Suppressor macrophage (primary cell): ENCODE results near the gene PRRT2.
"Not testable (repeated sequence)": the region's sequence is repeated elsewhere in the genome, so short reads cannot be mapped to it uniquely, and the experiment has no call there.

Source experiments
- DNase-seq, 4 experiments: peaks; one replicate each; pipeline ENCODE4 v3.0.0-alpha.2; 2020 to 2022

The PRRT2 gene

DNA sequence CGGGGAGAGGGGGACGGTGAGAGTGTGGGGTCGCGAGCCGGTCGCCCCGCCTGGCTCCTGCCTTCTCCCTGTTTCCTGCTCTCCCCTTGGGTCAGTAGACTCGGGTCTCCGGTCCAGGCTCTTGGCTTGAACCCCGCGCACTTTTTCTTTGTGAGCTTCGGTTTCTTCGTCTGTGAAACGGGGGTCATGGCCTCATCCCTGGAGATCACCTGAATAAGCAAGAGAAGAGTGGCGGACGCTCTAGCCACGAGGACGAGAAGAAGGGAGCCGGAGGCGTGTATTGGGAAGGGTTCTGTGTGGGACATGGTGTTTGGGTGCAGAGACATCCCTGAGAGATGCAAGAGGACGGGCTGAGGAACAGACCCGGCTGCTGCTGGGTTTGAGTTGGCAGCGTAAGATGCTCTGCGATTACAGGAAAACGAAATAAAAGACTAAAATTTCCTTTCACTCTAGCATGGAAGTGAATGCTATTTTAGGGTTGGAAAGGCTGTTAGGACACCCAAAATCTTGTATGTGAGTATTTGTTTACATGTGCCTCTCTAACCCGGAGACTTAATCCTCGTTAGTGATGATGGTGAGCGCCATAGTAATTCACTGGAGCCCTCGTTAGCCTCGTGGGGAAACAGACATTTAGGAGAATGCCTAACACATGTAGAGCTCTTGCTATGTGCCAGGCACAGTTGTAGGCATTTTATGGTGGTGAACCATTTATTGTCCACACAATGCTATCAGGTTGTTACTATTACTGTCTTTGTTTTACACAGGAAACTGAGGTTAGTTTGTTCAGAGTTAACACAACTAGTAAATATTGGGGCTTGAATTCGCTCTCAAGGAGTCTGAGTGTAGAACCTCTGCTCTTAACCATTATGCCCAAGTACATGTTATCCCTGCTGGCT lies 20.8 kb upstream of the PRRT2 start:
- peak in 1 of 4 experiments; percentile 29 for DNase-seq

DNA sequence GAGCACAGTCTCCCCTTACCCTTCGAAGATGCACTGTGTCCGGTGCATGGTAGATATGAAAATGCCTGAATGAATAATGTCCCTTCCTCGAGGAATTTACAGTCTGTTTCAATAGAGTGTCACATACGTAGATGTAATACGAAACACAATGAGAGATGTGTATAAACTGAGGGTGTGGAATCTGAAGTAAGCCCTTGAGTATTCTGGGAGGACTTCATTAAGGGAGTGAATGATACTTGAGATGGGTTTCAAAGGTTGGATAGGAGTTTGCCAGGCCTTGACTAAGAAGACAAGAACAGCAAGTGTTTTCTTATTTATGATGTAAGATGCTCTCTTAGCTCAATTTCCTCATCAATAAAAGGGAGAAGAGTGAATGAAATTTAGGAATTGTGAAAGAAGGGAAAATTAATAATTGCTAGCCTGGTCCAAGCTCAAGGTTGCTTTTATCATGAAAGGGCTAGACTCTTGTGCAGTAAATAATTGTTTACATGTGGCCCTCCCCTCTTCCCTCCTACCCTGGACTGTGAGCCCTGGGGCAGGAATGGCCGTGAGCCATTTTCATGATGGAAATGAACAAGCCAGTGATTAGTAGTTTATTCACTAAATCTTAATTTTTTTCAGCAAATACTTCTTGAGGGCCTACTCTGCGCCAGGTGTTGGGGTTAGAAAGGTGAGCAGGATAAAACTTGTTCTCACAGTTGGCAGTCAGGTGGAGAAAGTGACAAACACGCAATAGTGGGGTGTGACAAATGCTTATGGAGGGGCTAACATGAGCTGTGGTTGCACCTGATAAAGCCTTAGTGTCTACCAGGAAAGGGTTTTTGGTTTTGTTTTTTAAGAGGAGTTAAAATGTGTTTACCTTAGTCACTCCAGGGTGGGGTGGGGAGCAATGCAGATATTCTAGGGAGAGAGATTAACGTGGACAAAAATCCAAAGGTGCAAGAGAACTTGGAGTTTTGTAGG lies 19.9 kb upstream of the PRRT2 start:
- DNase-seq = no peak

DNA sequence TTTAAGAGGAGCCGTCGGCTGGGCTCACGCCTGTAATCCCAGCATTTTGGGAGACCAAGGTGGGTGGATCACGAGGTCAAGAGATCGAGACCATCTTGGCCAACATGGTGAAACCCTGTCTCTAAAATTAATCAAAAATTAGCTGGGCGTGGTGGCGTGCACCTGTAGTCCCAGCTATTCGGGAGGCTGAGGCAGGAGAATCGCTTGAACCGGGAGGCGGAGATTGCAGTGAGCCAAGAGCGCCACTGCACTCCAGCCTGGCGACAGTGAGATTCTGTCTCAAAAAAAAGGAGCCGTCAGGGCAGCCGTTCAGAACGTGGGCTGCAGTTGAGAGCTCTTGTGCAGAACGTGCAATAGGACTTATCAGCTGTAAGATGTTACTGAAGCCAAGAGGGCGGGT lies 18.8 kb upstream of the PRRT2 start:
- DNase-seq = not testable (repeated sequence)

DNA sequence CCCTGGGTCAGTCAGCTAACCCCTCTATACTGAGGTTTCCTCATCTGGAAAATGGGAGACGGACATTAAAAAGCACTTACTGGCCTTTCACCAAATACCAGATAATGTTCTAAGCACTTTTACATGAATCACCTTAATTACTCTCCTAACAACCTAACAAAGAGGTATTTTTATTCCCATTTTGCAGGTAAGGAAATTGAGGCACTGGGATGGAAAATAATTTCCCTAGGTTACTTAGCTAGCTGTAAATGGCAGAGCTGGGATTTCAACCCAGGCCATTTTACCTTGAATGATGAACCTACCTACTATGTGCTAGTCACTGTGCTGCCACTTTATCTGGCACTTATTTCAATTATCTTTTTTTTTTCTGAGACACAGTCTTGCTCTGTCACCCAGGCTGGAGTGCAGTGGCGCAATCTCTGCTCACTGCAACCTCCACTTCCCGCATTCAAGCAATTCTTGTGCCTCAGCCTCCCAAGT lies 17.7 kb upstream of the PRRT2 start:
- no peak for DNase-seq

DNA sequence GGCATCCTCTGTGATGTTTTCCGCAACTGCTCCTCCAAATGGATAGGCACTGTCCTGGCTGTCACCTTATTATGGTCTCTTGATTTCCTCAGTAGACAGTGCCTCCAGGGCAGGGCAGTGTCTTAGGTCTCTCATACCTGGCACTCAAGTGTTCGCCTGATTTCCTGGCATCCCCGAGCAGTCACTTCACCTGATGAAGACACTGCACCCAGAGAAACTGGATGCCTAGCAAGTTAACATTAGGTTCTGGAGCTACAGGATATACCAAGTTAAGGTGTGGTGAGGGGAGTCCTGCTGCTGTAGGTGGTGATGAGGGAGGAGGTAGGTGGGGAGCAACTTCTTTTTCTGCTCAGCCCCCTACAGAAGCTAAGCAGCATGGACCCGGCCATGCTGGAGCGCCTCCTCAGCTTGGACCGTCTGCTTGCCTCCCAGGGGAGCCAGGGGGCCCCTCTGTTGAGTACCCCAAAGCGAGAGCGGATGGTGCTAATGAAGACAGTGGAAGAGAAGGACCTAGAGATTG lies 9.5 kb upstream of the PRRT2 start:
- no peak for DNase-seq

DNA sequence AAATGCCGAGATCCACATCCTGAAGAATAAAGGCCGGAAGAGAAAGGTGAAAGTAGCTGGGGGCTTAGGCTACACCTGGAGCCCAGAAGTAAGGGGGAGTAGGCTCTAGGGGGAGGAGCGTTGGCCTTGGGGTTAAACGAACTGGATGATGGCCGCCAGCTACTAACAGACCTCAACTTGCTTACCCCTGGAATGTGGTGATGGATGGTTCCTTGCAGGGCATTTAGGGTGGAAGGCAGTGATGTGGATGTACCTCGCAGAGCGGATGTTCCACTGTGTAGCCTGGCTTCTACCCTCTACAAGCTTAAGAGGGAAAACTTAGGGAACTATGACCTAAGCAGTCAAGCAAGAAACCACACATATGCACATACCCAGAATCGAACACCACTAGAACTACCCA lies 8.0 kb upstream of the PRRT2 start:
- DNase-seq = no peak

DNA sequence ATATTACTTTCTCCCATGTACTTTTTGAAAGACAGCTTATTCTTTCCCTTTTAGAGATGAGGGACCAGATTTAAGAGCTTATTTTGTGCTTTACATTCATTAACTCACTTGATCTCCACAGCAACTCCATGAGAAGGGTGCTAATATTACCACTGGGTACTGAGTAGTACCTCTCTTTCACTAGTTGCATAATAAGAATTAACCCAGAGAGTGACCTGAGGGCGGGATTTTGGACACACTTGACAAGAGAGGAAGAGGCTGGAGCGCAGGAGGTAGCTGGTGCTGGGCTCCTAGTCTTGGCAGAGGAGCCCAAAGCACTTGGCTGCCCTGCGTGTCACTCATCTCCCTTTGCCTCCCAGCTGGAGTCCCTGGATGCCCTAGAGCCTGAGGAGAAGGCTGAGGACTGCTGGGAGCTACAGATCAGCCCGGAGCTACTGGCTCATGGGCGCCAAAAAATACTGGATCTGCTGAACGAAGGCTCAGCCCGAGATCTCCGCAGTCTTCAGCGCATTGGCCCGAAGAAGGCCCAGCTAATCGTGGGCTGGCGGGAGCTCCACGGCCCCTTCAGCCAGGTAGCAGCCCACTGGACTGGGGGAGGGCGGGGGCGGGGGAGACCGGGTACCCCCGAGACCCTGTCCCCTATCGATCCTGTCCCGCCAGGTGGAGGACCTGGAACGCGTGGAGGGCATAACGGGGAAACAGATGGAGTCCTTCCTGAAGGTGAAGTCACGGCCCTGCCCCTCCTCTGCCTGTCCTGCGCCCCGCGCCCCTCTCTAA lies 7.3 kb upstream of the PRRT2 start:
- peak; percentile 49 to 74 (median 67) for DNase-seq

DNA sequence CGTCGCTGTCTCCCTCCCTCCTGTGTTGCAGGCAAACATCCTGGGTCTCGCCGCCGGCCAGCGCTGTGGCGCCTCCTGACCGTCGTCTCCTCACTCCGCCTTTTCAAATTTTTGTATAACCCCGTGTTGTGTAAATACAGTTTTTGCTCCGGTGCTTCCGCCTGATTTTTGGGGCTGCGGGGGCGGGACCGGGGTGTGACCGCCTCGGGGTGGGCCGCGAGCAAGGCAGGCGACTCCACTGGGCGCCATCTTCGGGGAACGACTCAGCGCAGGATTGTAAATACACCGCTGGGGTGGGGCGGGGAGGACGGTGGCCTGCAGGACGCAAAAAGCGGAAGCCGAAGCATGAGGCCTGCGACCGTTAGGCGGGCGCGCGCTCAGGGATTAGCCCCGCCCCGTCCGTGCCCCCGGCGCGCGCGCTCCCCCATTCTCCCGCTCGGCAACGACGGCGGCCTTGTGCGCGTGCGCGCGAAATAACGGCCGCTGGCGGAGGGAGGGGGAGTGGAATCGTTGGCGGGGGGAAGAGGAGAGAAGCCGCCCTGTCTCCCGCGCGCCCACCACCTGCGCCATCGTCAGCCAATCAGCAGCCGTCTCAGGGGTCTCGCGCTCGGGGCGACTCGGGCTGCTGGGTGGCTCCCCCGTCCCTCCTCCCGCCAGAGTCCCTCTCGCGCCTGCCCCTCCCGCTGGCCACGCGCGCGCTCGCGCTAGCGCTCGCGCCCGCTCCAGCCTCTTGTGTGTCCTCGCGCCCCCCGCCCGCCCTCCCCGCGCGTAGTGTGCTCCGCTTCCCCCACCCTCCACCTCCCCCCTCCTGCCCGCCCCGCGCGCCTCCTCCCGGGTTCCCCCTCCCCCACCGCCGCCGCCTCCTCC lies 6.5 kb upstream of the PRRT2 start:
- peak; percentile 99 for DNase-seq

DNA sequence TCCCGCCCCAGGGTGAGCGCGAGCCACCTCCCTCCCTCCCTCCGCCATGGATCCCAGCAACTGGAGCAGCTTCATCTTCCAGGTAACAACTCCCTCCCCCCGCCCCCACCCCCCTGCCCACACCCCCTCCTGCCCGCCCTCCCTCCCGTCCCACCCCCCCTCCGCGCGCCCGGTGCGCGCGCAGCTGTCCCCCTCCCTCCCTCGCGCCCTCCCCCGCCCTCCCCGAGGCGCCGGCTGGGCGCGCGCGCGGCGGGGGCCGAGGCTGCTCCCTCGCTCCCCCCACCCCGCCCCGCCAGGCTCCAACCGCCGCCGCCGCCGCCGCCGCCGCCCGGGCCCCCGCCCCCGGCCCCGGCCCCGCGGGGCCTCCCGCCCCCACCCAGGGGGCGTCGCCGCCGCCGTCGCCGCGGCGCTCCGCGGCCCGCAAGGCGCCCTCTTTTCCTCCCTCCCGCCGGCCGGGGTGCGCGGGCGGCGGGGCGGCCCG lies 5.9 kb upstream of the PRRT2 start, which contains the start of gene MAZ:
MAZ (plus strand) TSS at position 431 of the 481 bp plus-strand sequence. CDS start 173 bp downstream, outside the sequence.
- DNase-seq = peak in 3 of 4 experiments; percentile 76 to 93 (median 91)

DNA sequence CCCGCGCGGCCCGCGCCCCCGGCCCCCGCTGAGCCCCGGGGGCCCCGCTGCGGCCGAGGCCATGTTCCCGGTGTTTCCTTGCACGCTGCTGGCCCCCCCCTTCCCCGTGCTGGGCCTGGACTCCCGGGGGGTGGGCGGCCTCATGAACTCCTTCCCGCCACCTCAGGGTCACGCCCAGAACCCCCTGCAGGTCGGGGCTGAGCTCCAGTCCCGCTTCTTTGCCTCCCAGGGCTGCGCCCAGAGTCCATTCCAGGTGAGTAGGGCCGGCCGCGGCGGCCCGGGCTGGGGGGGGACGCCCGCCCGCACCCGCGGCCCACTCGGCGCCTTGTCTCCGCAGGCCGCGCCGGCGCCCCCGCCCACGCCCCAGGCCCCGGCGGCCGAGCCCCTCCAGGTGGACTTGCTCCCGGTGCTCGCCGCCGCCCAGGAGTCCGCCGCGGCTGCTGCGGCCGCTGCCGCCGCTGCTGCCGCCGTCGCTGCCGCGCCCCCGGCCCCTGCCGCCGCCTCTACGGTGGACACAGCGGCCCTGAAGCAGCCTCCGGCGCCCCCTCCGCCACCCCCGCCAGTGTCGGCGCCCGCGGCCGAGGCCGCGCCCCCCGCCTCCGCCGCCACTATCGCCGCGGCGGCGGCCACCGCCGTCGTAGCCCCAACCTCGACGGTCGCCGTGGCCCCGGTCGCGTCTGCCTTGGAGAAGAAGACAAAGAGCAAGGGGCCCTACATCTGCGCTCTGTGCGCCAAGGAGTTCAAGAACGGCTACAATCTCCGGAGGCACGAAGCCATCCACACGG lies 5.2 kb upstream of the PRRT2 start:
- DNase-seq = peak in 2 of 4 experiments; percentile 43 to 63

DNA sequence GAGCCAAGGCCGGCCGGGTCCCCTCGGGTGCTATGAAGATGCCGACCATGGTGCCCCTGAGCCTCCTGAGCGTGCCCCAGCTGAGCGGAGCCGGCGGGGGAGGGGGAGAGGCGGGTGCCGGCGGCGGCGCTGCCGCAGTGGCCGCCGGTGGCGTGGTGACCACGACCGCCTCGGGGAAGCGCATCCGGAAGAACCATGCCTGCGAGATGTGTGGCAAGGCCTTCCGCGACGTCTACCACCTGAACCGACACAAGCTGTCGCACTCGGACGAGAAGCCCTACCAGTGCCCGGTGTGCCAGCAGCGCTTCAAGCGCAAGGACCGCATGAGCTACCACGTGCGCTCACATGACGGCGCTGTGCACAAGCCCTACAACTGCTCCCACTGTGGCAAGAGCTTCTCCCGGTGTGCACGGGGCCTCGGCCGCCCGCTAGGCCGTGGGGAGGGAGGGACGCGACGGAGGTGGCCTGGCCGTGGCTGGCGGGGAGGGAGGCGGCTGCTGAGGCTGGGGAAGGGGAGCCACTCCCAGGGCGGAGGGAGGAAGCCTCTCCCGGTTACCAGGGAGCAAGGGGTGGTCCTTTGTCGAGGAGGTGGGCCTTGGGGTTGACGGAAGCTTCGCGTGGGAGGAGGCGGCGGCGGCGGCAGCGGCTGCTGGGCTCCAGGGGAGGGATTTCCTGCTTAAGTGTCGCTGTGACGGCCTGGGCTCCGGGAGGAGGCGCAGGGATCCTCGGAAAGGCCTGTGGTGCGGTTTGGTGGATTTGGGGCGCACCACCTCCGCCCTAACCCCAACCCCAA lies 4.4 kb upstream of the PRRT2 start:
- DNase-seq = peak; percentile 92 to 97 (median 96)

DNA sequence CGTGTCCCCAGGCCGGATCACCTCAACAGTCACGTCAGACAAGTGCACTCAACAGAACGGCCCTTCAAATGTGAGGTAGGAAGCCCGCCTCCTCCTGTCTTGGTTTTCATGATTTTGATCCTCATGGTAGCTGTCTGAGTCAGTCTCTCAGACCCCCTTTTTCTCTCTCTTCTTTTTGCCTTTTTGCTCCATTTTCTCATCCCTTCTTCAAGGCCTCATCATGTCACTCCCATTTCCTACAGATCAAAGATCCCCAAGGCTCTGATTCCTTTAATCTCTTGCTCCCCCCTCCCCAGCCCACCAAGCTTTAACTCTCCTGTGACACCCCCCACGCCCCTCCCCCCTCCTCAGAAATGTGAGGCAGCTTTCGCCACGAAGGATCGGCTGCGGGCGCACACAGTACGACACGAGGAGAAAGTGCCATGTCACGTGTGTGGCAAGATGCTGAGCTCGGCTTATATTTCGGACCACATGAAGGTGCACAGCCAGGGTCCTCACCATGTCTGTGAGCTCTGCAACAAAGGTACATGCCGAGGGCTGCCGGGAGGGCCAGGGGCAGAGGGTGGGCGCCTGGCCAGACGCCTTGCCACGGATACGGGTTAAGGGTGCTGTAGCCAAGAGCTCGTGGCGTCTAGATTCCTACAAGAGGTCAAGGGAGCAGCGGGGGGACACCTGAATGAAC lies 3.6 kb upstream of the PRRT2 start:
- no peak for DNase-seq

DNA sequence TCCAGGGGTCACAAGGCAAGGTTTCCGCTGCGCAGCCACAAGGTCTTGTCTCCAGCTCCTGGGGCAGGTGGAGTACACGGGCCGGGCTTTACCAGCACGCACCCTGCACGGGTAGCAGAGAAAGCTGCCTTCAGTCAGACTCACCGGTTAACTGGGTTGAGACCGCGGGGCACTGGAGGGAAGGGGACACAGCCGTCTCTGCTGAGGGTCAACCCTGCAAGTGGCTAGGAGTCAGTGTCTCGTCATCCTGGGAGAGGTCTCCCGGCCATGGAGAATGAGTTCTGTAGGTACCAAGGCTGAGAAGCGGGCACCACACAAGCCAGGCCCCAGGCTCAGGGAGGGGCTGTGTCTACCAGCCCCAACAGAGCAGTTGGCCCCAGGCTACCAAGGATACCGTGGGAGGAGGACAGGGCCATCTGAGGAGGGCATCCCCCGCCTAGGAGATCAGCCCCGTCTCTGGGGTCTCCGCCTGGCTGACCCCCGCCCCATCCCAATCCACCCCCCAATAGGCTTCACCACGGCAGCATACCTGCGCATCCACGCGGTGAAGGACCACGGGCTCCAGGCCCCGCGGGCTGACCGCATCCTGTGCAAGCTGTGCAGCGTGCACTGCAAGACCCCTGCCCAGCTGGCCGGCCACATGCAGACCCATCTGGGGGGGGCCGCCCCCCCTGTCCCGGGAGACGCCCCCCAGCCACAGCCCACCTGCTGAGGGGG lies 2.8 kb upstream of the PRRT2 start:
- no peak for DNase-seq

DNA sequence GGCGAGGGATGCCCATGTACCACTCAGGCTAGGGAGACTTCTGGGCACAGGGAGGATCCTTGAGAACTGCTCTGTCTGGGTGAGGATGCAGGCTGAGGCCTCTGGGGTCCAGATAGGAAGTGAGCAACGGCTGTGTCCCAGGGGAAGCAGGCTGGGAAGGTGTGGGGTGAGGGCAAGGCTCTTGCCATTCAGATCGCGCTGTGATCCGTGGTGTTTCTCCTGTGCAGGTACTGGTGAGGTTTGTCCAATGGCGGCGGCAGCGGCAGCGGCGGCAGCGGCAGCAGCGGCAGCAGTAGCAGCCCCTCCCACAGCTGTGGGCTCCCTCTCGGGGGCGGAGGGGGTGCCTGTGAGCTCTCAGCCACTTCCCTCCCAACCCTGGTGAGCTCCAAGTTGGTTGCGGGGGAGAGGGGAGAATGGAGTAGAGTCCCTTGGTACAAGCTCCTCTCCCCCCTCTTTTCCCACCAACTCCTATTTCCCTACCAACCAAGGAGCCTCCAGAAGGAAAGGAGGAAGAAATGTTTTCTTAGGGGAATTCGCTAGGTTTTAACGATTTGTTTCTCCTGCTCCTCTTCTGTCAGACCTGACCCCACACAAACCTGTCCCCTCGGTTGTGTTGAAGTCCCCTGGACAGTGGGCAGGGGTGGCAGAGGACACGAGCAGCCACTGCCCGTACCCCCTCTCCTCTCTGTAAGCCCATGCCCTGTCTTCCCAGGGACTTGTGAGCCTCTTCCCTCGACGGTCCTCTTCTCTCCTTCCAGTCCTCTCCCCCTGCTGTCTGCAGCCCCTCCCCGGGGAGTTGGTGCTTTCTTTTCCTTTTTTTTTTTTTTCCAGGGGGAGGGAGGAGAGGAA lies 1.9 kb upstream of the PRRT2 start:
- no peak for DNase-seq

DNA sequence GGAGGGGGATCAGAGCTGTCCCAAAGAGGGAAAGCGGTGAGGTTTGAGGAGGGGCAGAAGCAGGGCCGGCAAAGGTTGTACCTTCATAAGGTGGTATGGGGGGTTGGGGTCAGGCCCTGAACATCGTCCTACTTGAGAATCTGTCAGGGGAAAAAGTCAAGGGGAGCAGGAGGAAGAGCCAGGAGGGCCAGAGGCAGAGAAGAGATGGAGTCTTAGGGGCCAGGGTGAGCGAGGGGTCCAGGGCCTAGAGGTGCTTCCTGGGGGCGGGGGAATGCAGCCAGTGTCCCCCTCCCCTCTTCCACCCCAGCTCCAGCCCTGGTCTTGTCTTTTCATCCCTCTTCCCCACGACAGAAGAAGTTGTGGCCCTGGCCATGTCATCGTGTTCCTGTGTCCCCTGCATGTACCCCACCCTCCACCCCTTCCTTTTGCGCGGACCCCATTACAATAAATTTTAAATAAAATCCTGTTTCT lies 1.3 kb upstream of the PRRT2 start:
- no peak for DNase-seq

DNA sequence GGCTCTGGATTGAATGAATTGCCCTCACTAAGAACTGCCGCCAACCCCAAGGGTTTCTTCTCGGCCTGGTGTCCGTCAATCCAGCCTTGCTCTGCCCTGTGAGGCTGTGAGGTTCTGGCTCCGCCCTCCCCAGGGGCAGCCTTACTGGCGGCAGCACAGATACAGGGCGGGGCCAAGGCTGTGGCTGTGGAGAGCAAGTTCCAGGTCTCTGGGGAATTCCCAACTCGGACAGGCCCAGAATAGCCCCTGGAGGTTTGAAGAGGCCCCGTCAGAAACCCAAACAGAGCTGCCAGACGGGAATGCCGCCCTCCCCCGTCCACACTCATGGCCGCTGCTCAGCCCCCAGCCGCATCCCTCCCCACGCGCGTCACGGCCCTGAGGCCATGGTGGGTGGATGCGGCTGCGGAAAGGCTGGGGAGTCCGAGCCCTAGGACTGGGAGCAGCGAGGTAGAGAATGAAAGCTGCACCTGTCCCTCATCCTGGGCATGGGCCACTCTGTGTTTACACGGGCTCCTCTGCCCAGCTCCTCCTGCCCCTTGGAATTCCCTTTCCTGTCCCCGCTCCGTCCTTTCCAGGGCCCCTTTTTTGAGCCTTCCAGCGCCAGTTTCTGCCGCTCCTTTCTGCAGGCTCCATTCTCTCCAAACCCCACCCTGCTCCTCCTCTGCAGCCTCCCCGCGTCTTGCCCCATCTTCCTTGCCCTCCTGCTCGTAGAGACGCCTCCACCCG lies 660 bp upstream of the PRRT2 start:
- DNase-seq = peak; percentile 90 to 95 (median 94)
